ENCODE data around the gene TSR3.

TSR3 gene

GRCh38 chr16:1305823-1306222, 45.9 kb downstream of the TSR3 start:
- no peak overlapping the region for H3K4me3 ChIP-seq (ENCODE audit: low read depth, low read length)

DNA sequence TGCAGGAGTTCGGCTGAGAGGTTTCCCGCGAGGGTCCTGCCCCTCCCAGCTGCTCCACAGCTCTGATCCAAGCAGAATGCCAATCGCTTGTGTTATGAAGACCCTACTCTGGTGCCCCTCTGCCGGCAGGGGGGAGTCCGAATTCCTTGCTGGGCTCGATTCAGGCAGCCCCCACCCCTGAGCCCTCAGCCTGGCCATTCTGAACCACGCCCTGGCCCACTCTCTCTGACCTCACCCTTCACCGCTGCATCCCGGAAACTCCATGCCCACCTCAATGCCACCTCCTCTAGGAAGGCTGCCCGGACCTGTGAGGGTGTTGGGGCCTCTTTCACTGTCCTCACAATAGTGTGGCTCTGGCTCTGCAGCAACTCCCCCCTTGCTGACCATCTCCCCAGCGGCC, 50.1 kb downstream of the TSR3 start:
- TF ChIP-seq, protein P1, sequence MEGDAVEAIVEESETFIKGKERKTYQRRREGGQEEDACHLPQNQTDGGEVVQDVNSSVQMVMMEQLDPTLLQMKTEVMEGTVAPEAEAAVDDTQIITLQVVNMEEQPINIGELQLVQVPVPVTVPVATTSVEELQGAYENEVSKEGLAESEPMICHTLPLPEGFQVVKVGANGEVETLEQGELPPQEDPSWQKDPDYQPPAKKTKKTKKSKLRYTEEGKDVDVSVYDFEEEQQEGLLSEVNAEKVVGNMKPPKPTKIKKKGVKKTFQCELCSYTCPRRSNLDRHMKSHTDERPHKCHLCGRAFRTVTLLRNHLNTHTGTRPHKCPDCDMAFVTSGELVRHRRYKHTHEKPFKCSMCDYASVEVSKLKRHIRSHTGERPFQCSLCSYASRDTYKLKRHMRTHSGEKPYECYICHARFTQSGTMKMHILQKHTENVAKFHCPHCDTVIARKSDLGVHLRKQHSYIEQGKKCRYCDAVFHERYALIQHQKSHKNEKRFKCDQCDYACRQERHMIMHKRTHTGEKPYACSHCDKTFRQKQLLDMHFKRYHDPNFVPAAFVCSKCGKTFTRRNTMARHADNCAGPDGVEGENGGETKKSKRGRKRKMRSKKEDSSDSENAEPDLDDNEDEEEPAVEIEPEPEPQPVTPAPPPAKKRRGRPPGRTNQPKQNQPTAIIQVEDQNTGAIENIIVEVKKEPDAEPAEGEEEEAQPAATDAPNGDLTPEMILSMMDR (IDR thresholded peaks at IDR 0.05; ENCODE audit: borderline replicate concordance, insufficient read depth, low read depth, low read length), result no peak
- no peak overlapping the region for H3K4me3 ChIP-seq (ENCODE audit: low read depth, low read length)

More at GRCh38 chr16:1305823-1306222, 45.9 kb downstream of the TSR3 start:
- TF ChIP-seq, protein P1 (IDR thresholded peaks at IDR 0.05; ENCODE audit: borderline replicate concordance, insufficient read depth, low read depth, low read length), result no peak

GRCh38 chr16:1300664-1301476, 50.8 kb downstream of the TSR3 start:
- no peak overlapping the region for H3K4me3 ChIP-seq (ENCODE audit: low read depth, low read length)
- TF ChIP-seq, protein P1 (IDR thresholded peaks at IDR 0.05; ENCODE audit: borderline replicate concordance, insufficient read depth, low read depth, low read length), result peak; percentile 98

DNA sequence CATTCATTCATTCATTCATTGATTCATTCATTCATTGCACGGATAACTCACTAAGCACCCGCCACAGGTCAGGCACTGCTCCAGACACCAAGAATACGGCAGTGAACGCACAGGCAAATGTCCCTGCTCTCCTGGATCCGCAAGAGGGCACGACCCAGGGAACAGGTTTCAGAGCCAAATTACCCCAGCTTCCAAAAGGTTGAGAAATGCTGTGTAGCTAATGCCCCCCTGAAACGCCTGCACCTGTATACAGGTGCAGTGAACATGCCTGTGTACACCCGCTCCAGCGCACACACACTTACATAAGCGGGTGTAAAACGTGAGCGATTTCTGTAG, 51.8 kb downstream of the TSR3 start:
- H3K4me3 ChIP-seq (ENCODE audit: low read depth, low read length), result no peak overlapping the region
- TF ChIP-seq, protein P1 (IDR thresholded peaks at IDR 0.05; ENCODE audit: borderline replicate concordance, insufficient read depth, low read depth, low read length), result no peak
